ENCODE measurements around the gene ZFP57.

Gene ZFP57

GRCh38 chr6:29696147-29697125, 15.5 kb upstream of the ZFP57 start:
- no peak overlapping the region for H3K4me3 ChIP-seq (ENCODE audit: control insufficient read depth, low read depth, low read length)
- peak; percentile 57 for TF ChIP-seq CTCF (conservative IDR thresholded peaks at IDR 0.05; ENCODE audit: control insufficient read depth, insufficient read depth, low read depth, low read length)
- DNase-seq (ENCODE audit: low read depth), result peak; percentile 24

- TF ChIP-seq CTCF (conservative IDR thresholded peaks at IDR 0.05; ENCODE audit: control insufficient read depth, insufficient read depth, low read depth, low read length), result no peak
- H3K4me3 ChIP-seq (ENCODE audit: control insufficient read depth, low read depth, low read length), result no peak overlapping the region
- DNase-seq (ENCODE audit: low read depth), result no peak
Measured at GRCh38 chr6:29694637-29695036, 13.7 kb upstream of the ZFP57 start.

- TF ChIP-seq CTCF (conservative IDR thresholded peaks at IDR 0.05; ENCODE audit: control insufficient read depth, insufficient read depth, low read depth, low read length), result no peak
- DNase-seq (ENCODE audit: low read depth), result no peak
- no peak overlapping the region for H3K4me3 ChIP-seq (ENCODE audit: control insufficient read depth, low read depth, low read length)
Measured at GRCh38 chr6:29685718-29686326, 4.9 kb upstream of the ZFP57 start.

- H3K4me3 ChIP-seq (ENCODE audit: control insufficient read depth, low read depth, low read length), result no peak overlapping the region
- no peak for DNase-seq (ENCODE audit: low read depth)
- TF ChIP-seq CTCF (conservative IDR thresholded peaks at IDR 0.05; ENCODE audit: control insufficient read depth, insufficient read depth, low read depth, low read length), result no peak
Measured at GRCh38 chr6:29681811-29682210, 859 bp upstream of the ZFP57 start.

- no peak for DNase-seq (ENCODE audit: low read depth)
- no peak overlapping the region for H3K4me3 ChIP-seq (ENCODE audit: control insufficient read depth, low read depth, low read length)
Measured at GRCh38 chr6:29680416-29680815, 536 bp downstream of the ZFP57 start.

GRCh38 chr6:29679962-29680361, 990 bp downstream of the ZFP57 start:
- H3K4me3 ChIP-seq (ENCODE audit: control insufficient read depth, low read depth, low read length), result no peak overlapping the region
- DNase-seq (ENCODE audit: low read depth), result no peak
- no peak for TF ChIP-seq CTCF (conservative IDR thresholded peaks at IDR 0.05; ENCODE audit: control insufficient read depth, insufficient read depth, low read depth, low read length)

More at GRCh38 chr6:29680416-29680815, 536 bp downstream of the ZFP57 start:
- no peak for TF ChIP-seq CTCF (conservative IDR thresholded peaks at IDR 0.05; ENCODE audit: control insufficient read depth, insufficient read depth, low read depth, low read length)

Measured in fibroblast of mammary gland (primary cell).